Inflammatory macrophage (primary cell): Measurements from ENCODE around the gene LCE1B.

Experiments
- DNase-seq, 2 donors: peaks; one replicate each; pipeline ENCODE4 v3.0.0-alpha.2; 2020 to 2022

Gene LCE1B

DNA sequence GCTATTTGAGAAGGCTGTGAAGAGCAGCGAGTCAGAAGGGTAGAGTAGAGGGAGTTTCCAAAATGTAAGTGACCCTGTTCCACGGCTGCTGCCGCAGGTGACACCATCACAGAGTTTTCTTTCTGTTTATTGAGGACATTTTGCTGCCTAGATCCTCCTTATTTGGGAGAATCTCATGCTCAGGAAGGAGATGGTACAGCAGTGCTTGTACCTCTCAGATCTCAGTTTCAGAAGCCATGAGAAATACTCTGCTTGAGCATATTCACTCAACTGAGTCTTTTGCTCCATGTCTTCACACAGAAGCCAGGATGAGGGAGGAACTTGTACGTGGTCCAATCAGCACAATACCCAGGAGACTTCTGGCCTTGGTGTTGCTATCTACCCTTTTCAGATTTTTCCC lies 49.6 kb downstream of the LCE1B start:
- no peak for DNase-seq
